Erythroblast (primary cell): ENCODE measurements around the gene C3.

Experiments
- GATA1 ChIP-seq: IDR thresholded peaks from 2 replicates; pipeline ENCODE4 v1.6.1; 2011; ENCODE audit warnings: low read depth, mild to moderate bottlenecking, control low read depth, low read length, moderate library complexity
- POLR2A ChIP-seq: IDR thresholded peaks from 2 replicates; pipeline ENCODE4 v1.6.1; 2011; ENCODE audit warnings: mild to moderate bottlenecking, low read length

GRCh38 chr19:6739883-6740588 is 19.6 kb upstream of the C3 start:
- TF ChIP-seq POLR2A (no peak), GATA1 (no peak)
